HepG2 (cell line): Measurements from ENCODE around the gene ABHD17A. TPM values are rescaled to one million over a fixed set of nuclear protein-coding genes. Genes with fewer than 3 reads are reported as not detected.

Experiments
- ATAC-seq: fragments of 200-7000 bp; cut with Tn5 transposase; 3 replicates; pipeline ENCODE4 v1.9.1; 2020; ENCODE audit warnings: mild to moderate bottlenecking, moderate library complexity
- BruUV-seq: library from RNA; stranded (reverse); fragments of 400-500 nt; replicated peaks from 2 replicates; lab custom pipeline; 2021; lab: Mats Ljungman, UMichigan
- CTCF ChIA-PET: fragments of 300-600 bp; formaldehyde crosslinking; extraction: SDS; loops from one replicate; lab custom pipeline; 2021; ENCODE audit warnings: low total read pairs, inconsistent platforms, low intra/inter-chr PET ratio; lab: Yijun Ruan, JAX
- POLR2A ChIA-PET: fragments of 350-600 bp; sonication (Branson Sonifier 250); formaldehyde crosslinking; loops from one replicate; lab custom pipeline; 2020; ENCODE audit warnings: antibody characterized with exemption, inconsistent platforms; lab: Yijun Ruan, JAX
- DNase-seq: peaks from one replicate; pipeline ENCODE4 v3.0.0-alpha.2; 2015; ENCODE audit warnings: low spot score
- FAIRE-seq: peaks from 3 replicates; lab custom pipeline; 2011; peaks lifted over from hg19 to GRCh38; lab: Jason Lieb, UNC
- H2AFZ ChIP-seq: one replicate; pipeline ENCODE4 v1.6.1; 2011; ENCODE audit warnings: low read length, inconsistent platforms
- H3K27ac ChIP-seq: fragments of 300-600 bp; 3 replicates; pipeline ENCODE4 v1.8.0; 2011; ENCODE audit warnings: mixed run types, mild to moderate bottlenecking, mixed read lengths, low read length, inconsistent platforms; ENCODE audit not compliant: insufficient read depth; ENCODE audit errors: extremely low read length
- H3K27me3 ChIP-seq, 2 experiments: fragments of 200-600 bp in 1 of 2; 2 replicates in 1 of 2; 3 replicates in 1 of 2; pipeline versions ENCODE4 v1.6.0 to v1.8.0; 2011; ENCODE audit warnings: low read length in 2 of 2, mild to moderate bottlenecking in 2 of 2, moderate library complexity in 2 of 2, inconsistent platforms in 1 of 2; ENCODE audit not compliant: insufficient read depth in 2 of 2, control insufficient read depth in 1 of 2
- H3K36me3 ChIP-seq, 2 experiments: fragments of 200-600 bp in 1 of 2; replicated peaks in 1 of 2; 2 replicates in 1 of 2; 3 replicates in 1 of 2; pipeline versions ENCODE4 v1.5.1 to v1.8.0; 2011; ENCODE audit warnings: low read length in 2 of 2, inconsistent platforms in 1 of 2; ENCODE audit not compliant: insufficient read depth in 2 of 2, control insufficient read depth in 1 of 2
- H3K4me1 ChIP-seq: 2 replicates; pipeline ENCODE4 v1.5.1; 2012; ENCODE audit warnings: low read length, inconsistent platforms; ENCODE audit not compliant: insufficient read depth
- H3K4me2 ChIP-seq: 2 replicates; pipeline ENCODE4 v1.6.0; 2011; ENCODE audit warnings: low read depth, low read length, inconsistent platforms
- H3K4me3 ChIP-seq, 3 experiments: fragments of 200-600 bp in 1 of 3; sonication (generic), shearing (Covaris generic) in 1 of 3; replicated peaks in 1 of 3; 2 replicates each; pipeline ENCODE4 v1.5.1; 2011 to 2016; ENCODE audit warnings: low read length in 3 of 3, inconsistent platforms in 2 of 3, low read depth in 2 of 3, mild to moderate bottlenecking in 2 of 3, control low read depth in 1 of 3, mixed read lengths in 1 of 3; ENCODE audit not compliant: insufficient read depth in 1 of 3
- H3K79me2 ChIP-seq: one replicate; pipeline ENCODE4 v1.6.1; 2011; ENCODE audit warnings: low read length, inconsistent platforms; ENCODE audit not compliant: insufficient read depth
- H3K9ac ChIP-seq: 2 replicates; pipeline ENCODE4 v1.6.0; 2011; ENCODE audit warnings: mild to moderate bottlenecking, low read depth, low read length, inconsistent platforms; ENCODE audit not compliant: insufficient read depth
- H3K9me3 ChIP-seq: 2 replicates; pipeline ENCODE4 v1.5.1; 2012; ENCODE audit warnings: mild to moderate bottlenecking, low read length
- H4K20me1 ChIP-seq: 2 replicates; pipeline ENCODE4 v1.6.0; 2011; ENCODE audit warnings: inconsistent platforms, mild to moderate bottlenecking, low read length, moderate library complexity; ENCODE audit not compliant: insufficient read depth
- AGO1 ChIP-seq: fragments of 200-400 bp; formaldehyde crosslinking; IDR thresholded peaks from 2 replicates; pipeline ENCODE4 v1.6.1; 2017; ENCODE audit warnings: mild to moderate bottlenecking, low read depth, low read length, moderate library complexity; ENCODE audit not compliant: poor library complexity, severe bottlenecking
- AGO2 ChIP-seq: fragments of 200-400 bp; formaldehyde crosslinking; optimal IDR thresholded peaks from 2 replicates; pipeline ENCODE3; 2017; ENCODE audit warnings: mild to moderate bottlenecking, low read depth, low read length, moderate library complexity
- NCOA5 ChIP-seq: sonication (generic); formaldehyde crosslinking; IDR thresholded peaks from 2 replicates; pipeline ENCODE4 v1.4.0; 2020; ENCODE audit warnings: missing genetic modification reagents
- NR2C2 ChIP-seq: sonication (generic); formaldehyde crosslinking; IDR thresholded peaks from 2 replicates; pipeline ENCODE4 v1.4.0; 2020; ENCODE audit warnings: missing genetic modification reagents, mild to moderate bottlenecking, moderate library complexity, borderline replicate concordance
- SP140L ChIP-seq: sonication (generic); formaldehyde crosslinking; IDR thresholded peaks from 2 replicates; pipeline ENCODE4 v1.4.0; 2020; ENCODE audit warnings: missing genetic modification reagents, borderline replicate concordance
- SRSF4 ChIP-seq: fragments of 200-400 bp; formaldehyde crosslinking; IDR thresholded peaks from one replicate; pipeline ENCODE4 v1.6.1; 2018; ENCODE audit warnings: mild to moderate bottlenecking, low read depth, low read length, moderate library complexity; ENCODE audit not compliant: poor library complexity, severe bottlenecking
- U2AF2 ChIP-seq: fragments of 200-400 bp; formaldehyde crosslinking; IDR thresholded peaks from 2 replicates; pipeline ENCODE4 v1.6.1; 2017; ENCODE audit warnings: low read depth, mild to moderate bottlenecking, low read length
- ZBTB38 ChIP-seq: sonication (generic); formaldehyde crosslinking; IDR thresholded peaks from 2 replicates; pipeline ENCODE4 v1.5.1; 2020; ENCODE audit warnings: mild to moderate bottlenecking, missing genetic modification reagents
- ZMAT3 ChIP-seq: sonication (generic); formaldehyde crosslinking; conservative IDR thresholded peaks from 2 replicates; pipeline ENCODE4 v1.7.0; 2021; ENCODE audit warnings: missing genetic modification reagents
- ZNF549 ChIP-seq: sonication (generic); formaldehyde crosslinking; IDR thresholded peaks from 2 replicates; pipeline ENCODE4 v1.5.0; 2020; ENCODE audit warnings: missing genetic modification reagents
- ZNF883 ChIP-seq: sonication (generic); formaldehyde crosslinking; IDR thresholded peaks from 2 replicates; pipeline ENCODE4 v1.5.1; 2020; ENCODE audit warnings: mild to moderate bottlenecking, missing genetic modification reagents; ENCODE audit errors: not compliant biosample characterization
- ZSCAN9 ChIP-seq: IDR thresholded peaks from 2 replicates; pipeline ENCODE4 v1.6.1; 2016; ENCODE audit warnings: borderline replicate concordance
- WGBS: methylation state at CpG from one replicate; pipeline ENCODE4 v1.1.6; 2017; ENCODE audit warnings: low lambda C conversion rate; 5-methylcytosine and 5-hydroxymethylcytosine counted together
- in situ Hi-C: cut with HindIII; loops from 2 replicates; pipeline ENCODE4 v1.10.0; 2017; ENCODE audit warnings: low pct_unique_long_range_greater_than_20kb; ENCODE audit not compliant: extremely low pct_ligation_motif_present
- intact Hi-C: fragments of 100-400 bp; cut with micrococcal nuclease; formaldehyde crosslinking; loops from one replicate; pipeline ENCODE4 v1.10.0; 2022; ENCODE audit not compliant: unreplicated experiment
- polyA plus RNA-seq, 8 experiments: library from polyadenylated mRNA; depleted of rRNA in 3 of 8; stranded (reverse) in 7 of 8; unstranded in 1 of 8; fragments of >200 nt; fragmentation: Illumina TruSeq in 4 of 8; extraction: Trizol in 4 of 8; gene quantifications; 2 replicates each; pipeline versions ENCODE4 v1.2.1 to v1.2.3, GENCODE V29; 2011 to 2016; ENCODE audit warnings: low read depth in 4 of 8, missing spikeins in 1 of 8, mixed read lengths in 1 of 8; ENCODE audit not compliant: insufficient read depth in 1 of 8
- total RNA-seq, 5 experiments: library from RNA; depleted of rRNA; stranded (reverse); fragments of >200 nt; fragmentation: Illumina TruSeq; extraction: Trizol; gene quantifications; 2 replicates each; pipeline ENCODE4 v1.2.3, GENCODE V29; 2016; ENCODE audit warnings: low read depth in 1 of 5
- TF ChIP-seq, protein P1 (sequence below): sonication (generic); formaldehyde crosslinking; IDR thresholded peaks from 2 replicates; pipeline ENCODE4 v1.4.0; 2020; ENCODE audit warnings: mild to moderate bottlenecking, missing genetic modification reagents
- TF ChIP-seq, protein P2 (sequence below): sonication (generic); formaldehyde crosslinking; IDR thresholded peaks from 2 replicates; pipeline ENCODE4 v1.8.1; 2023; ENCODE audit warnings: mild to moderate bottlenecking, missing genetic modification reagents
- TF ChIP-seq, protein P3 (sequence below): sonication (generic); formaldehyde crosslinking; IDR thresholded peaks from 2 replicates; pipeline ENCODE4 v1.4.0; 2020; ENCODE audit warnings: missing genetic modification reagents

Gene ABHD17A
- total and polyA plus RNA-seq, 2 of the 13 experiments (the other 11 are each of a cell fraction or from before 2014, with no cell fraction given) = 27.7 to 40.8 TPM

DNA sequence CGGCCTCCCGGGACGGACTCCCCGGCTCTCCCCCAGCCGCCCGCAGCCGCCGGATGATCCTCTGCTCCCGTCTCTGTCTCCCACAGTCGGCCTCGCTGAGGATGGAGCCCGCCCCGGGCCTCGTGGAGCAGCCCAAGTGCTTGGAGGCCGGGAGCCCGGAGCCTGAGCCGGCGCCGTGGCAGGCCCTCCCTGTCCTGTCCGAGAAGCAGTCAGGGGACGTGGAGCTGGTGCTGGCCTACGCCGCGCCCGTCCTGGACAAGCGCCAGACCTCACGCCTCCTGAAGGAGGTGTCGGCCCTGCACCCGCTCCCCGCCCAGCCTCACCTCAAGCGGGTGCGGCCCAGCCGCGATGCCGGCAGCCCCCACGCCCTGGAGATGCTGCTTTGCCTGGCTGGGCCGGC is 26.7 kb upstream of the ABHD17A start:
- H3K27me3 ChIP-seq = no peaks in the 10 kb centered on the region; a peak in 1 of 5 replicates
- peaks cover 26% of the 10 kb centered on the region for H3K4me1 ChIP-seq
- peaks cover 6% of the 10 kb centered on the region; the same call in 1 of the 2 replicates for H4K20me1 ChIP-seq
- TF ChIP-seq AGO2 = peak; percentile 29
- no peak for TF ChIP-seq ZSCAN9 (CRISPR knock-in tag)
- H3K79me2 ChIP-seq = peaks cover 48% of the 10 kb centered on the region
- BruUV-seq = no TSS peak
- intact Hi-C loops = no loop called here
- in situ Hi-C loops = no loop called here
- H2AFZ ChIP-seq = no peak overlapping the region
- H3K4me3 ChIP-seq = no peak overlapping the region
- FAIRE-seq (no peak), DNase-seq (no peak), ATAC-seq (no peak)
- CTCF ChIA-PET = no interaction called here
- H3K9ac ChIP-seq = no peak overlapping the region
- peaks cover 6 to 22% of the 10 kb centered on the region in 2 experiments; a peak in 4 of 5 replicates for H3K36me3 ChIP-seq
- WGBS = 97% methylated on average over 25 of the region's 37 CpGs
- POLR2A ChIA-PET = no interaction called here
- H3K27ac ChIP-seq = no peak overlapping the region
- no peak overlapping the region for H3K4me2 ChIP-seq
- H3K9me3 ChIP-seq = no peaks in the 10 kb centered on the region

DNA sequence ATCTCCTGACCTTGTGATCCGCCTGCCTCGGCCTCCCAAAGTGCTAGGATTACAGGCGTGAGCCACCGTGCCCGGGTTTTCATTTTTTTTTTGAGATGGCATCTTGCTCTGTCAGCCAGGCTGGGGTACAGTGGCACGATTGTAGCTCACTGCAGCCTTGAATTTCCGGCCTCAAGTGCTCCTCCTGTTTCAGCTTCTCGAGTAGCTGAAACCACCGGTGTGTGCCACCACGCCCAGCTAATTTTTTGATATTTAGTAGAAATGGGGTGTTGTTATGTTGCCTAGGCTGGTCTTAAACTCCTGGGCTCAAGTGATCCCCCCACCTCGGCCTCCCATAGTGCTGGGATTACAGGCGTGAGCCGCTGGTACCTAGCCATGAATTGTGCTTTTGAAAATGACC is 25.8 kb upstream of the ABHD17A start:
- in situ Hi-C loops = no loop called here
- Histone ChIP-seq H3K4me2 (no peak overlapping the region), H3K9me3 (no peaks in the 10 kb centered on the region), H2AFZ (no peak overlapping the region), H3K4me1 (peaks cover 35% of the 10 kb centered on the region), H3K27ac (no peak overlapping the region), H4K20me1 (peaks cover 6% of the 10 kb centered on the region; the same call in 1 of the 2 replicates), H3K36me3 (peaks cover 5 to 17% of the 10 kb centered on the region in 2 experiments; a peak in 3 of 5 replicates), H3K27me3 (no peaks in the 10 kb centered on the region; a peak in 1 of 5 replicates), H3K79me2 (peaks cover 51% of the 10 kb centered on the region), H3K4me3 (no peak overlapping the region), H3K9ac (no peak overlapping the region)
- no TSS peak for BruUV-seq
- ATAC-seq (no peak), DNase-seq (no peak), FAIRE-seq (no peak)
- 95% methylated on average over 13 of the region's 13 CpGs for WGBS
- POLR2A ChIA-PET = no interaction called here
- CTCF ChIA-PET = no interaction called here
- intact Hi-C loops = no loop called here
- TF ChIP-seq ZMAT3 (CRISPR knock-in tag) (no peak), ZNF883 (CRISPR knock-in tag) (no peak), SP140L (CRISPR knock-in tag) (no peak), ZBTB38 (CRISPR knock-in tag) (no peak), ZNF549 (CRISPR knock-in tag) (no peak), NCOA5 (CRISPR knock-in tag) (no peak), SRSF4 (no peak), U2AF2 (no peak), AGO1 (no peak), NR2C2 (CRISPR knock-in tag) (no peak)
- TF ChIP-seq, protein P1, sequence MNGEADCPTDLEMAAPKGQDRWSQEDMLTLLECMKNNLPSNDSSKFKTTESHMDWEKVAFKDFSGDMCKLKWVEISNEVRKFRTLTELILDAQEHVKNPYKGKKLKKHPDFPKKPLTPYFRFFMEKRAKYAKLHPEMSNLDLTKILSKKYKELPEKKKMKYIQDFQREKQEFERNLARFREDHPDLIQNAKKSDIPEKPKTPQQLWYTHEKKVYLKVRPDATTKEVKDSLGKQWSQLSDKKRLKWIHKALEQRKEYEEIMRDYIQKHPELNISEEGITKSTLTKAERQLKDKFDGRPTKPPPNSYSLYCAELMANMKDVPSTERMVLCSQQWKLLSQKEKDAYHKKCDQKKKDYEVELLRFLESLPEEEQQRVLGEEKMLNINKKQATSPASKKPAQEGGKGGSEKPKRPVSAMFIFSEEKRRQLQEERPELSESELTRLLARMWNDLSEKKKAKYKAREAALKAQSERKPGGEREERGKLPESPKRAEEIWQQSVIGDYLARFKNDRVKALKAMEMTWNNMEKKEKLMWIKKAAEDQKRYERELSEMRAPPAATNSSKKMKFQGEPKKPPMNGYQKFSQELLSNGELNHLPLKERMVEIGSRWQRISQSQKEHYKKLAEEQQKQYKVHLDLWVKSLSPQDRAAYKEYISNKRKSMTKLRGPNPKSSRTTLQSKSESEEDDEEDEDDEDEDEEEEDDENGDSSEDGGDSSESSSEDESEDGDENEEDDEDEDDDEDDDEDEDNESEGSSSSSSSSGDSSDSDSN (CRISPR knock-in tag) = no peak
- TF ChIP-seq, protein P2, sequence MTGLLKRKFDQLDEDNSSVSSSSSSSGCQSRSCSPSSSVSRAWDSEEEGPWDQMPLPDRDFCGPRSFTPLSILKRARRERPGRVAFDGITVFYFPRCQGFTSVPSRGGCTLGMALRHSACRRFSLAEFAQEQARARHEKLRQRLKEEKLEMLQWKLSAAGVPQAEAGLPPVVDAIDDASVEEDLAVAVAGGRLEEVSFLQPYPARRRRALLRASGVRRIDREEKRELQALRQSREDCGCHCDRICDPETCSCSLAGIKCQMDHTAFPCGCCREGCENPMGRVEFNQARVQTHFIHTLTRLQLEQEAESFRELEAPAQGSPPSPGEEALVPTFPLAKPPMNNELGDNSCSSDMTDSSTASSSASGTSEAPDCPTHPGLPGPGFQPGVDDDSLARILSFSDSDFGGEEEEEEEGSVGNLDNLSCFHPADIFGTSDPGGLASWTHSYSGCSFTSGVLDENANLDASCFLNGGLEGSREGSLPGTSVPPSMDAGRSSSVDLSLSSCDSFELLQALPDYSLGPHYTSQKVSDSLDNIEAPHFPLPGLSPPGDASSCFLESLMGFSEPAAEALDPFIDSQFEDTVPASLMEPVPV = no peak
- TF ChIP-seq, protein P3, sequence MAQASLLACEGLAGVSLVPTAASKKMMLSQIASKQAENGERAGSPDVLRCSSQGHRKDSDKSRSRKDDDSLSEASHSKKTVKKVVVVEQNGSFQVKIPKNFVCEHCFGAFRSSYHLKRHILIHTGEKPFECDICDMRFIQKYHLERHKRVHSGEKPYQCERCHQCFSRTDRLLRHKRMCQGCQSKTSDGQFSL (CRISPR knock-in tag) = no peak
